Medulla oblongata (tissue), 1 donor: Measurements from ENCODE around the gene MRTFA.
"Not testable (repeated sequence)": the region's sequence is repeated elsewhere in the genome, so short reads cannot be mapped to it uniquely, and the experiment has no call there.

Experiments used
- DNase-seq: peaks from one replicate; pipeline ENCODE4 v3.0.0-alpha.2; 2015; ENCODE audit errors: extremely low spot score

The MRTFA gene

DNA sequence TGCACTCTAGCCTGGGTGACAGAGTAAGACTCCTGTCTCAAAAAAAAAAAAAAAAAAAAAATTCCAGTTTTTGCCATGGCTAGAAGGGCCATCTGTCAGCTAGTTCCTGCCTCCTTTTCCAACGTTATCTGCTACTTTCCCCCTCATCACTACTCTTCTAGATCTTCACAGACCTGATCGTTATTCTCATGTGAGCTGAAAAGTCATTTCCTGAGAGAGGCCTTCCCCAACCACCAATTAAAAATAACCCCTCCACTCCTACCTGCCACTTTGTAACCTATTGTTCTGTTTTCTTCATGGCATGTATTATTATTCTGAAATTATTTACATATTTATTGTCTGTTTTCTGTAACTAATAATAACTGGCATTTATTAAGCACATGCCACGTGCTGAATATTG, 241.9 kb downstream of the MRTFA start:
- no peak for DNase-seq

DNA sequence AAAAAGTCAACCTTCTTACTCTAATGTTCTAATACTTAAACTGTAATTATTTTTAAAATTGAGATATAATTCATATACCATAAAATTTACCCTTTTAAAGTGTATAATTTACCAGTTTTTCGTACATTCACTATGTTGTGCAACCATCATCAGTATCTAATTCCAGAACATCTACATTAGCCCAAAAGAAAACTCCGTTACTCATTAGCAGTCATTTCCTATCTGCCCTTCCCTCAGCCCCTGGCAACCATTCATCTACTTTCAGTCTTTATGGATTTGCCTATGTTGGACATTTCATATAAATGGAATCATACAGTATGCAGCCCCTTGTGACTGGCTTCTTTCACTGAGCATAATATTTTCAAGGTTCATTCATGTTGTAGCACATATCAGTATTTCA, 243.9 kb downstream of the MRTFA start:
- no peak for DNase-seq

DNA sequence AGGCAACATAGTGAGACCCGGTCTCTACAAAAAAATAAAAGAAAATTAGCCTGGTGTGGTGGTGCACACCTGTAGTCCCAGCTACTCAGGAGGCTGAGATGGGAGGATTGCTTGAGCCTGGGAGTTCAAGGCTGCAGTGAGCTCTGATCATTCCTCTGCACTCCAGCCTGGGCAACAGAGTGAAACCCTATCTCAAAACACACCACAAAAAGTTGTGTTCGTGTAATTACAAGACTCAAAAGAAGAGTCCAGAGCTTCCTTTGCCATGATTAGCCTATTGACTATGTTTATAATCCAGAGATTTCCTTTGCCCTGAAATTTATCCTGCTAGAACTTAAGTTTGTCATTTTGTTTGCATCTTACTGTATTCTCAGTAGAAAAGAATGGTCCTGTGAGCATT, 245.1 kb downstream of the MRTFA start:
- no peak for DNase-seq

DNA sequence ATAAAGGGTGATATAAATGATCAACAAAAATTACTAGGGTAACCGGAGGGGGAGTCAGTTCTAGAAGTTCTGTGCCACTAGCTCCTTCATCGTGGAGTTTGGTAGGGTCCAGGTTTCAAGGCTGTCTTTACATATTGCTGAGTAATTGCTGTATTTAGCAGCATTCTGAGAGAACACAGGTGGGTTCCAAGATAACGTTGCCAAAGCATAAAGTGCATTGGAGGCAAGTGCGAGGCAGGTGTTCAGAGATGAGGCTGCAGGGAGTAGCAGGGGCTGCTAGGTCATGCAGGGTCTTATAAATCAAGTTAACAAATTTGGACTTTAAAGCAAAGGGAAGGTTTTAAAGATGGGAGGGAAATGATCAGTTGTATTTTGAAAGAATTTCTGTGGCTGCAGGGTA, 248.3 kb downstream of the MRTFA start:
- DNase-seq = no peak

DNA sequence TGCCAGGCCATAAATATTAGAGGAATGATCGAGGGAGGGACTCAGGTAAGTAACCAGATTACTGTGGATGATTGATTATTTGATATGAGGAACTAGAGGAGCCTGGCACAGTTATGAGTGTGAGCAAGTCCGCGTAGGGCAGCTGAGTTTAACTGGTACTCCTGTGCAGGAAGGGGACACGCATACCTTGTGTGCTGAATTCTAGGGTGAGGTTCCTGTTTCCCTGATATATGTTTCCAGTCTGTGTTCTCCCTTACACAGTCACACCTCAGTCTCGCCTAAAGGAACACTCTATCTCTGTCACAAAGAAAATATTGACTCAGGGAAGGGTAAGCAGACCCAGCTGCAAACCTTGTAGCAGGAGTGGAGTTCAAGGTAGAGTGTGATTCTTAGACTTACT, 248.8 kb downstream of the MRTFA start:
- no peak for DNase-seq

DNA sequence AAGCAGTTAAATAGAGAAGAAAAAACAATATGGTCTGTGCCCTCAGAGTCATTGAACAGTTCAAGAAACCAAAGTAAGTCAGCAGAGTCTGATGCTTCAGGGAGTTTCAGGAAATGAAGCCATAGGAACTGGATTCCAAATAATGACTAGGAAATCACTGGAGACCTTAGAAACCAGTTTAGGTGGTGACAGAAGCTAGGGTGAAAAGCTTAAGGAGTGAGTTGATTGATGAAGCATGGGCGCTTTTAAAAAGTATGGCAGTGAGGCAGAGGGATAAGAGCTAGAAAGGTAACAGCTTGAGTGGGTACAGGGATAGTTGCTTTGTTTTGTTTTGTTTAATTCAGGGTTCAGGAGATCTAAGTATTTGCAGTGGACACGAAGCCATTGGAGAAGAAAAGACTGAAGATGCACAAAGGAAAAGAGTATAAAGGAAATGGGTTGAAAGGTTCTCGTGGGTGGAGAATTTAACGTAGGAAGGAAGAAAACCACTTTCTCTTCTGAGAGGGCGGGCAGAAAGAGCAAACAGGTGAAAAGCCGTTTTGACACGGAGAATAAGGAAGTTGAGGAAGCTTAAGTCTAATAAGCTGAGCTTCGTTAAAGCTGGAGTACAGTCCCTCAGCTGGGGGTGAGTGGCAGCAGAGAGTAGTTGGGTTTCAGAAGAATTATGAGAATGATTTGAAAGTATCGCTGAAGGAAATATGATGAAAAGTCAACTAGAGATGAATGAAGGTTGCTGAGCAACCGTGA, 251.3 kb downstream of the MRTFA start:
- no peak for DNase-seq

DNA sequence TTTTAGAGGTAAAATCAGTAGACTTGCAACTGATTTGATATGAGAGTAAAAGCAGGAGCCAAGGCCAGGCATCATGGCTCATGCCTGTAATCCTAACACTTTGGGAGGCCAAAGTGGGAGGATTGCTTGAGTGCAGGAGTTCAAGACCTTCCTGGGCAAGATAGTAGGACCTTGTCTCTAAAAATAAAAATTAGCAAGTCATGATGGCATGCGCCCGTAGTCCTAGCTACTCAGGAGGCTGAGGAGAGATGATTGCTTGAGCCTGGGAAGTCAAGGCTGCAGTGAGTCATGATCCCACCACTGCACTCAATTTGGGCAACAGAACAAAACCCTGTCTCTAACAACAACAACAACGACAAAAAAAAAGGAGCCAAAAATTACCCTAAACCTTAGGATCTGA, 252.6 kb downstream of the MRTFA start:
- DNase-seq = no peak

DNA sequence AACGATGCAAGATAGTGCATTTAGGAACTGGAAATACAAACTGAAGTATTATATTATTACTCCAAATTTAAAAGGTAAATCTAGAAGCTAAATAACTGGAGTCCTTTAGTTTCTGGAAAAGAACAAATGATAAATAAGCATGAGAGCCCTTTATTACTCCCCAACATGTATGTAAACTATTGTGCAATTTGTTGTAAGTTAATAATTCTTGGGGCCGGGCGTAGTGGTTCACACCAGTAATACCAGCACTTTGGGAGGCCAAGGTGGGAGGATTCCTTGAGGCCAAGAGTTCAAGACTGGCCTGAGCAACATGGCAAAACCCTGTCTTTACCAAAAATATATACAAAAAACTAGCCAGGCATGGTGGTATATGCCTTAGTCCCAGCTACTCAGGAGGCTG, 255.1 kb downstream of the MRTFA start:
- DNase-seq = no peak

DNA sequence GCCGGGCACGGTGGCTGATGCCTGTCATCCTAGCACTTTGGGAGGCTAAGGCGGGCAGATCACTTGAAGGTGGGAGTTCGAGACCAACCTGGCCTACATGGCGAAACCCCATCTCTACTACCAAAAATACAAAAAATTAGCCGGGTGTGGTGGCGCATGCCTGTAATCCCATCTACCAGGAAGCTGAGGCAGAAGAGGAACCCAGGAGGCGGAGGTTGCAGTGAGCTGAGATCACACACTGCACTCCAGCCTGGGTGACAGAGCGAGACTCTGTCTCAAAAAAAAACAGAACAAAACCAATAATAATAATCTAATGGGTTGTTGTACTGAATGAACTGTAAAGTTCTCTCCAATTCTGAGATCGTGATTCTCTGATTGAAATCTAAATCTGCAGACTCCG, 258.1 kb downstream of the MRTFA start:
- DNase-seq = not testable (repeated sequence)

DNA sequence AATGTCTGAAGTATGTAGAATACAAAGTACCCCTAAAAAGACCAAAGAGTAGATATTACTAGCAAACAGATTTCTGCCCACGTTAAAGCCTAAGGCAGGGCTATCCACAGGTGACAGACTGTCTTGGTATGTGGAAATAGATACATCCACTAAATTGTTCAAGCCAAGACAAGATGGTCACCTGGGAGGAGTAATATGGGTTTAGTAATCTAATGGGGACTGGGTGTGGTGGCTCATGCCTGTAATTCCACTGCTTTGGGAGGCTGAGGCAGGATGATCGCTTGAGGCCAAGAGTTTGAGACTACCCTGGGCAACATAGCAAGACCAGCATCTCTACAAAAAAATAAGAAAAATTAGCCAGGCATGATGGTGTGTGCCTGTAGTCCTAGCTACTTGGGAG, 258.6 kb downstream of the MRTFA start:
- no peak for DNase-seq

DNA sequence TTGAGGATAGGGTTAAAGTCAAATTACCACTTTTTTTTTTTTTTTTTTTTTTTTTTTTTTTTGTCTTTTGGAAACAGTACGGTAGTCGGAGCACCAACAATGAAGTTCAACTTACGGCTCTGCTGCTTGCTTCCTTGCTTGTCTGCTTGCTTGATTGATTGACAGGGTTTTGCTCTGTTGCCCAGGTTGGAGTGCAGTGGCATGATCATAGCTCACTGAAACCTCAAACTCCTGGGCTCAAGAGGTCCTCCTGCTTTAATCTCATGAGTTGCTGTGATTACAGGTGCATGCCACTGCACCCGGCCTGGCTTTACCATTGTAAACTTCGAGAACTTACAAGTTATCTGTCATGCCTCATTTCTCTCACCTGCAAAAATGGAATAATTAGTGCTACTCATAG, 260.4 kb downstream of the MRTFA start:
- DNase-seq = no peak

DNA sequence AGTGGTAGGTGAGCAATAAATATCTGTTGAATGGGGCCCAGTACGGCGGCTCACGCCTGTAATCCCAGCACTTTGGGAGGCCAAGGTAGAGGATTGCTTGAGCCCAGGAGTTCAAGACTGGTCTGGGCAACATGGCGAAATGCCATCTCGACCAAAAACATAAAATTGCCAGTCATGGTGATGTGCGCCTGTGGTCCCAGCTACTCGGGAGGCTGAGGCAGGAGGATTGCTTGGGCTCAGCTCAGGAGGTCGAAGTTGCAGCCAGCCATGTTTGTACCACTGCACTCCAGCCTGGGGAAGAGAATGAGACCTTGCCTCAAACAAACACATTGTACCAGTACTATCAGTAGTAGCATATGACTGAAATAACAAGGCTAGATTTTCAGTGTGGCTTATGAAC, 262.0 kb downstream of the MRTFA start:
- DNase-seq = no peak

DNA sequence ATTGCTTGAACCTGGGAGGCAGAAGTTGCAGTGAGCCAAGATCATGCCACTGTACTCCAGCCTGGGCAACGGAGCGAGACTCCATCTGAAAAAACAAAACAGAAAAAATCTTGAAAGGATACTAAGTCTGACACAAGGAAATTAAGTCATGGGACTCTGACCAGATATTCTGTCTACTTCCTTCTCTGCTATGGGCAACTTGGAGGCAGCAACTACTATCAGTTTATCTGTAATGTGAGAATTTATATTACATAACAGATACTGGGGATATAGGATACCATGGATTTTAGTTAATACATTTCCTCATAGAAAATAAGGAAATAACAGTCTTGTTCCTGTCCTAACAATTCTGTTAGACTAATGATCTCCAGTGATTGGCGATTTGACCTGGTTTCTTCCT, 267.7 kb downstream of the MRTFA start:
- no peak for DNase-seq

DNA sequence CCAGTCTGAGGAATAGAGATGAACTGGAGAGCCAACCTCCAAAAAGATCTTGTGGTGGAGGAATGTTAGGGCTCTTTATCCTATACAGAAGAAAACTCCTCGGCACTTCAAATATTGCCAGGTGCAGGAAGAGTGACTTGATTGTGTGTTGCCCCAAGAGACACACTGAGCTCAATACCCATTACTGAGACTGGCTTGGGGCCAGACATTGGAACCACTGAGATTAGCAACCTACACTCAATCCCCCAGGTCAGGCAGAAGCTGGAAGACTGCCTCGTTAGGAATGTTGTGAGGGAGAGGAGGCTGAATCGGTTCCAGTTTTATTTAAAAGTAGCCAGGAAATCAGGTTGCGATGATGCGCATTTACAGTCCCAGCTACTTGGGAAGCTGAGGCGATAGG, 268.5 kb downstream of the MRTFA start:
- no peak for DNase-seq

DNA sequence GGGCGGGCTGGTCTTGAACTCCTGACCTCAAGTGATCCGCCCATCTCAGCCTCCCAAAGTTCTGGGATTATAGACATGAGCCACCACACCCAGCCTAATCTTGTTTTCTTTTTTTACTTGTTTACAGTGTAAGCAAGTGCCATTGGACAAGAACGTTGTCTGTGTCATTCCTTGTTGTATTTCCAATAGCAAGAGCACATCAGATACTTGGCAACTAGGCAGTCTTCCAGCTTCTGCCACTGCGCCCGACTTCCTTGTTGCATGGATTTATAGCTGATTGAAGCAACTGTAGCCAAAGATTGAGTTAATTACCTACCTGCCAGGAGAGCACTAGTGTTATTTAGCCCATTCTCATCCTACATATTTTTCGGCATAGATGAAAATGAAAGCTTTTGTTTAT, 269.2 kb downstream of the MRTFA start:
- DNase-seq = no peak

DNA sequence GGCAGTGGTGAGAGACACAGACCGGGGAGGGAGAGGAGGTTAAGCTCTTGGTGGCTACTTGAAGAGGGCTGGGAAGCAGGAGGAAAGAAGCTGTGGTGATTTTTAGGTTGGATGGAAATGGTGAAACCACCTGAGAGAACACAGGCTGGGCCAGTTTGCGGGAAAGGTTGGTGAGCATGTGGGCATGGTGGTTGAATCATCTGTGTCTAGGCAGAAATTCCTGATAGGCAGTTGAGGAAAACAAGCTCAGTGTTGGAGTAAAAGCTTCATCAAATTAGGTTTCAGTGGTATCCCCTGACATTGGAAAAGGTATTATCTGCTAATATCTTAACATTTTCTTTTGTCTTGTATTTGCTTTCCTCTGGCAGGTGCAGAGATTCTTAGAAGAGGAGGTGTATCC, 270.5 kb downstream of the MRTFA start:
- DNase-seq = no peak

DNA sequence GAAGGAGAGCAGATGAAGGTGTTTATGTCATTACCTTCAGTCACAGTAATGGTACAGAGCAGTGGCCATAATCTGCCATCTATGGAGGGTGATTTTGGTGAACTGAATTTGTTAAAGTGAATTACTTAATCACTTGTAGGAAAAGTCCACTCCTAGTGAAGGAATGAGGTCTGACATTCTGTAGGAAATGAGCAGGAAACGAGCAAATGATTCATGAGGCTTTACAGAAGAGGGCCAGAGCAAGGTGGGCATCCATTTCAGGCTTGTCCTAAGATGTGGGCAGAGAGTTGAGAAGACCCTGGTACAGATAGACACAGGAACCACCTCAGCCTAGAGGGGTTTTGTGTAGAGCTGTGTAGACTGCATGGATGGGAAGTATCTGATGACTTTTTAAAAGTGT, 272.1 kb downstream of the MRTFA start:
- no peak for DNase-seq

DNA sequence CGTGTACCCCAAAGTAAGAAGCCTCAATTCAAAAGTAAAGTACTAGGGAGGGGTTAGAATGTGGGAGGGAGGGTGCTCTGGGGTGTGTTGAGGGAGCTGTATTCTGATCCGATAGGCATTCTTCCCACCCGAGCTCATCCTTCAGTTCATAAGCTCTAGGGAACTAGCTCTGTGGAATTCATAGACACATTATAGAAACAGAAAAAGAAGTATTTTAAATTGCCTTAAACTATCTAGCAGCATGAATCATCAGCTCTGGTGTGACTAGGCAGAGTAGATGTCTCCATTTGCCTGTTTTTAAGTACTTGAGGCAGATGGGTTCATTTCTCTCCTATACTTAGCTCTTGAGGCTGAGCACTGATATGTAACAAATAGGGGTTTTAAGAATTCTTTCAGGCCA, 273.5 kb downstream of the MRTFA start:
- no peak for DNase-seq

DNA sequence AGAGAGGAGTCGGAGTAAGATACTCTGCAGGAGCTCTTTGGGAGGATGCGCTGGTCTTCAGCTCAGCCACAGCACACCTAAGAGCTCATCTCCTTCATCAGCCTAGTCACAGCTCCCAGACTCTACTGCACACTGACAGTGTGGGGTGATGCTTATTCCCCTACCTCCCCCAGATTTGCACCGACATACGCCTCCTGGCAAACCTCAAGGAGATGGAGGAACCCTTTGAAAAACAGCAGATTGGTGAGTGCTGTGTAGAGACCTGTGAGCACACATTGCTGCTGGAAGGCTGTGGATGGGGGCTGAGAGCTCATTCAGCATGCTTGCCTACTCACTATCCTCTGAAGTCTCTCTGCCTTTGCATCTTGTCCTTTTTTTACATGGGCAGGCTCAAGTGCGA, 275.4 kb downstream of the MRTFA start:
- no peak for DNase-seq
